Activated CD4-positive, alpha-beta T cell treated with anti-CD3 and anti-CD28 coated beads for 36 hours (primary cell): ENCODE results near the gene AQP12A. TPM values are rescaled to one million over a fixed set of nuclear protein-coding genes. Genes with fewer than 3 reads are reported as not detected.
"Not testable (repeated sequence)": the region's sequence is repeated elsewhere in the genome, so short reads cannot be mapped to it uniquely, and the experiment has no call there.

Experiments
- ATAC-seq: fragments of 200-7000 bp; cut with Tn5 transposase; one replicate; pipeline ENCODE4 v1.10.0; 2021; ENCODE audit warnings: mild to moderate bottlenecking, moderate library complexity
- CTCF ChIA-PET: fragments of 350-600 bp; sonication (Branson Sonifier 250); formaldehyde crosslinking; loops from one replicate; lab custom pipeline; 2021; ENCODE audit warnings: antibody characterized with exemption; lab: Charles Lee
- POLR2A ChIA-PET: fragments of 350-600 bp; sonication (Branson Sonifier 250); formaldehyde crosslinking; loops from one replicate; lab custom pipeline; 2021; ENCODE audit warnings: antibody characterized with exemption, inconsistent platforms; lab: Charles Lee
- DNase-seq: peaks from one replicate; pipeline ENCODE4 v3.0.0-alpha.2; 2020
- H3K27ac Mint-ChIP-seq: one replicate; pipeline ENCODE4 v1.8.0; 2021; ENCODE audit warnings: mixed read lengths
- H3K27me3 Mint-ChIP-seq: one replicate; pipeline ENCODE4 v1.8.0; 2021; ENCODE audit warnings: mixed read lengths
- H3K36me3 Mint-ChIP-seq: one replicate; pipeline ENCODE4 v1.8.0; 2021; ENCODE audit warnings: low read depth, mixed read lengths
- H3K4me1 Mint-ChIP-seq: one replicate; pipeline ENCODE4 v1.8.0; 2021; ENCODE audit warnings: mixed read lengths
- H3K4me3 Mint-ChIP-seq: one replicate; pipeline ENCODE4 v1.8.0; 2021; ENCODE audit warnings: mild to moderate bottlenecking, moderate library complexity, mixed read lengths
- H3K9me3 Mint-ChIP-seq: one replicate; pipeline ENCODE4 v1.8.0; 2021; ENCODE audit warnings: low read depth, mixed read lengths
- intact Hi-C, 2 experiments: fragments of 100-400 bp; cut with DNase I in 1 of 2; cut with micrococcal nuclease in 1 of 2; formaldehyde crosslinking; loops; one replicate each; pipeline versions ENCODE4 v1.14.2 to v1.15.1; 2022 to 2024; cut with DNase I, micrococcal nuclease
- total RNA-seq, 2 experiments: library from RNA; stranded (reverse); gene quantifications; one replicate each; pipeline ENCODE4 v1.2.3, GENCODE V29; 2021

AQP12A gene
- total RNA-seq, 2 experiments from 2014 or later = not detected

DNA sequence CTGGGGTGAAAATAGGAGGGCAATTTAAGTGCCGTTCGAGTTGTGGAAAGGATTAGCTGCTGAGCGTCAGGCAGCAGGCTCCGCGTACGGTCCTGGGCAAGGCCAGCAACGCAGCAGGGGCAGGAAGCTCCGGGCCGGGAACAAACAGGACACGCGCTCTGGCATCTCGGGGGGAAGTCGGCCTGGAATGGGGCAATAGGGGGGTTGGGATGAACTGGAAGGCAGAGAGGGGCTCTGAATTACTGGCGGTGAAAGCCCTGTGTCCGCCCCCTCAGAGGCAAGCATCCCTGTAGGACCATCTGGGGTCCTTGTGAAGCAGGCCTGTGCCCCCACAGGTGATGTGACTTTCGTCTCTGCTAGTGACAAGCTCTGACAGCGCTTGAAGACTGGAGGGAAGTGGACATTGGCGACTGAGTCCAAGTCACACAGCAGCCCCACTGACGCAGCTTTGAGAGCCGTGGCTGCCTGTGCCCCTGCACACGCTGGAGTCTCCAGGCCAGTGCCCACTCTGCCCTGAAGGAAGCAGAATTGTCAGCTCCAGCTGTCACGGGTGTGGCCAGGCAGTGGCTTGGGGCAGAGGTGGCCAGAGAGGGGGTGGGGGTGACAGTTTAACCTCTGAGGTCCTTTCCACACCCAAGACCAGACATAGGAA lies 44.0 kb upstream of the AQP12A start:
- Mint-ChIP-seq H3K4me1 (no peaks in the 10 kb centered on the region), H3K36me3 (no peaks in the 10 kb centered on the region), H3K9me3 (no peaks in the 10 kb centered on the region), H3K27ac (no peak overlapping the region), H3K27me3 (peaks cover 9% of the 10 kb centered on the region), H3K4me3 (no peak overlapping the region)
- ChIA-PET CTCF (no interaction called here), POLR2A (interaction anchor here (0.6 kb wide), 1 partner anchor 20 kb away, joined by 3 read pairs; no protein-coding TSS in a partner anchor)
- intact Hi-C loops = no loop called here
- DNase-seq (no peak), ATAC-seq (no peak)

GRCh38 chr2:240648155-240648649 lies 43.5 kb upstream of the AQP12A start:
- Mint-ChIP-seq H3K9me3 (no peaks in the 10 kb centered on the region), H3K27me3 (peaks cover 10% of the 10 kb centered on the region), H3K4me3 (no peak overlapping the region), H3K36me3 (no peaks in the 10 kb centered on the region), H3K4me1 (no peaks in the 10 kb centered on the region), H3K27ac (no peak overlapping the region)
- ATAC-seq (no peak), DNase-seq (no peak)
- intact Hi-C loops = no loop called here
- ChIA-PET POLR2A (no interaction called here), CTCF (no interaction called here)

- Mint-ChIP-seq H3K9me3 (no peaks in the 10 kb centered on the region), H3K4me3 (no peak overlapping the region), H3K36me3 (no peaks in the 10 kb centered on the region), H3K27ac (no peak overlapping the region), H3K27me3 (peaks cover 10% of the 10 kb centered on the region), H3K4me1 (no peaks in the 10 kb centered on the region)
- intact Hi-C loops = no loop called here
- ATAC-seq = no peak
- no peak for DNase-seq
- POLR2A ChIA-PET = no interaction called here
- CTCF ChIA-PET = interaction anchor here (1.1 kb wide), 1 partner anchor 84 kb away, joined by 3 read pairs; no protein-coding TSS in a partner anchor
Observed at GRCh38 chr2:240648650-240649275, 42.9 kb upstream of the AQP12A start.

GRCh38 chr2:240649331-240649730 lies 42.3 kb upstream of the AQP12A start:
- no peaks in the 10 kb centered on the region for H3K36me3 Mint-ChIP-seq
- H3K27me3 Mint-ChIP-seq = peaks cover 10% of the 10 kb centered on the region
- no peak overlapping the region for H3K4me3 Mint-ChIP-seq
- DNase-seq (no peak), ATAC-seq (no peak)
- H3K4me1 Mint-ChIP-seq = no peaks in the 10 kb centered on the region
- H3K27ac Mint-ChIP-seq = no peak overlapping the region
- ChIA-PET CTCF (interaction anchor here (0.9 to 1.1 kb wide), 2 partner anchors 55 to 85 kb away, joined by 3 read pairs; no protein-coding TSS in a partner anchor), POLR2A (no interaction called here)
- no peaks in the 10 kb centered on the region for H3K9me3 Mint-ChIP-seq
- intact Hi-C loops = no loop called here

DNA sequence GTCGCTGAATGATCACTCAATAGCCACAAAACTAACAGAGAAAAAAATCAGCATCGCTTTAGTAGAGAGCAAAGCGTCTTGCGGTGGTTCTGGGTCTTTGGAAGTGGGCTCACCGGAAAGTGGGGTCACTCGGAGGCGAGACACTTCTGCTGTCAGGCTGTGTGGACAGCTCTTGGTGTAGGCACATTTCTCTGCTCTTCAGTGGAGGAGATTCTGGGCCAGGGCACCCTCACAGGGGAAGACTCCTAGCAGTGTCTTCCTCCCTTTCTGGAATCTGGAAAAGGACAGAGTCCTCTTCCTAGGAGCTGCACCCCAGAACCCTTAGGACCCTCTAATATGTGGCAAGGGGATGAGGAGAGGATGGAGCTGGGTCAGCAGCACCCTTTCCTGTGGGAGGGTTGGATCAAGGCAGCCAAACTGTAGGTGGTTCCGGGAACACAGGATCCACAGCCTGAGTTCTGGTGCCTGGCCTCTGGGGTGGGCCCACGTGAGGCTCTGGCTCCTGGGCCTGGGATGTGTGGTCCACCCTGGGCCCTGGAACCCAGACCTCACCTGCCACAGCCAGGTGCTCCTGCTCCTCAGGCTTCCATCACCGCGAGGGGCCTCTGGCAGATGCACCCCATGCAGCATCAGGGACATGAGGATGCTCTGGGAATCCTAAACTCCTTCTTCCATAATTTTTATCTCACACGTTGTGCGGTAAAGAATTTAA lies 41.3 kb upstream of the AQP12A start:
- Mint-ChIP-seq H3K9me3 (no peaks in the 10 kb centered on the region), H3K4me3 (no peak overlapping the region), H3K27me3 (peaks cover 20% of the 10 kb centered on the region), H3K36me3 (no peaks in the 10 kb centered on the region), H3K27ac (no peak overlapping the region), H3K4me1 (no peaks in the 10 kb centered on the region)
- CTCF ChIA-PET = no interaction called here
- ATAC-seq = no peak
- intact Hi-C loops = no loop called here
- POLR2A ChIA-PET = no interaction called here
- no peak for DNase-seq

- no peak overlapping the region for H3K4me3 Mint-ChIP-seq
- CTCF ChIA-PET = no interaction called here
- intact Hi-C loops = no loop called here
Observed at GRCh38 chr2:240651185-240651584, 40.5 kb upstream of the AQP12A start.

GRCh38 chr2:240655931-240656886 lies 35.5 kb upstream of the AQP12A start:
- intact Hi-C loops = no loop called here
- CTCF ChIA-PET = interaction anchor here (0.6 kb wide), 1 partner anchor 27 kb away, joined by 3 read pairs; no protein-coding TSS in a partner anchor
- no peaks in the 10 kb centered on the region for H3K9me3 Mint-ChIP-seq
- H3K27me3 Mint-ChIP-seq = peaks cover 28% of the 10 kb centered on the region
- POLR2A ChIA-PET = no interaction called here
- DNase-seq = no peak
- H3K36me3 Mint-ChIP-seq = no peaks in the 10 kb centered on the region
- no peak overlapping the region for H3K4me3 Mint-ChIP-seq
- peak; percentile 47 for ATAC-seq
- H3K27ac Mint-ChIP-seq = no peak overlapping the region
- H3K4me1 Mint-ChIP-seq = peaks cover 6% of the 10 kb centered on the region

More at GRCh38 chr2:240651185-240651584, 40.5 kb upstream of the AQP12A start:
- no peaks in the 10 kb centered on the region for H3K9me3 Mint-ChIP-seq
- no peaks in the 10 kb centered on the region for H3K36me3 Mint-ChIP-seq
- POLR2A ChIA-PET = no interaction called here
- no peak for DNase-seq
- no peak overlapping the region for H3K27ac Mint-ChIP-seq
- H3K27me3 Mint-ChIP-seq = peaks cover 20% of the 10 kb centered on the region
- H3K4me1 Mint-ChIP-seq = peaks cover 2% of the 10 kb centered on the region
- ATAC-seq = no peak

GRCh38 chr2:240659883-240660282 lies 31.8 kb upstream of the AQP12A start:
- H3K4me1 Mint-ChIP-seq, intact Hi-C loops, H3K9me3 Mint-ChIP-seq, H3K36me3 Mint-ChIP-seq, H3K27ac Mint-ChIP-seq, DNase-seq, ATAC-seq, CTCF ChIA-PET, H3K4me3 Mint-ChIP-seq, POLR2A ChIA-PET: not testable (repeated sequence)
- peaks cover 28% of the 10 kb centered on the region for H3K27me3 Mint-ChIP-seq

DNA sequence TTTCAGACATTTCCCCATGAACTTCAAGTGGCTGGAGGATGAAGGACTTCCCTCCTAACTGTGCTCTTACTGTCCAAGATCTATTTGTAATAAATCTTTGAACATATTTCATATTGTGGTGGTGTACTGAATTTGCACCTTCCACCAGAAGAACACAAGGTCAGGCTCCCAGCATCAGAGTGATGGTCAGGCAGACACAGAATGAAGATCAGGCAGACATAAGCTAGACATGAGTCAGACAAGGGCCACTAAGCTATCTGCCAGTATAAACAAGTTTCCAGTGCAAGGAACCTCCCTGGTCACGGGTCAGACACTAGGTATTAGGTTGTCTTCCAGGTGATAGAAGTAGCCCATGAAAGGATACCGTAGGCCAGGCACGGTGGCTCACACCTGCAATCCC lies 29.0 kb upstream of the AQP12A start:
- peaks cover 7% of the 10 kb centered on the region for H3K9me3 Mint-ChIP-seq
- ATAC-seq = no peak
- no peak overlapping the region for H3K4me3 Mint-ChIP-seq
- H3K27ac Mint-ChIP-seq = no peak overlapping the region
- ChIA-PET POLR2A (no interaction called here), CTCF (no interaction called here)
- no peaks in the 10 kb centered on the region for H3K36me3 Mint-ChIP-seq
- DNase-seq = no peak
- intact Hi-C loops = no loop called here
- peaks cover 34% of the 10 kb centered on the region for H3K27me3 Mint-ChIP-seq
- H3K4me1 Mint-ChIP-seq = no peaks in the 10 kb centered on the region

- no peak overlapping the region for H3K27ac Mint-ChIP-seq
- intact Hi-C loops = no loop called here
- POLR2A ChIA-PET = no interaction called here
Observed at GRCh38 chr2:240663546-240664190, 28.0 kb upstream of the AQP12A start.

More at GRCh38 chr2:240663546-240664190, 28.0 kb upstream of the AQP12A start:
- CTCF ChIA-PET = no interaction called here
- no peaks in the 10 kb centered on the region for H3K36me3 Mint-ChIP-seq
- DNase-seq (no peak), ATAC-seq (no peak)
- H3K4me1 Mint-ChIP-seq = no peaks in the 10 kb centered on the region
- peaks cover 32% of the 10 kb centered on the region for H3K27me3 Mint-ChIP-seq
- H3K4me3 Mint-ChIP-seq = no peak overlapping the region
- peaks cover 7% of the 10 kb centered on the region for H3K9me3 Mint-ChIP-seq
